H9 (cell line): ENCODE measurements around the gene SLC4A9. TPM values are rescaled to one million over a fixed set of nuclear protein-coding genes. Genes with fewer than 3 reads are reported as not detected.

Experiments
- DNase-seq: peaks from one replicate; pipeline ENCODE4 v3.0.0-alpha.2; 2017
- H2AFZ ChIP-seq: one replicate; pipeline ENCODE4 v1.6.1; 2013; ENCODE audit warnings: mild to moderate bottlenecking, low read length, control low read depth, moderate library complexity
- H2AK5ac ChIP-seq: 2 replicates; pipeline ENCODE4 v1.6.1; 2013; ENCODE audit warnings: low read length, control low read depth, mixed read lengths; ENCODE audit not compliant: insufficient read length
- H2BK120ac ChIP-seq: one replicate; pipeline ENCODE4 v1.6.1; 2013; ENCODE audit warnings: low read depth, mild to moderate bottlenecking, low read length, control low read depth, inconsistent platforms; ENCODE audit not compliant: poor library complexity, severe bottlenecking
- H2BK12ac ChIP-seq: 2 replicates; pipeline ENCODE4 v1.6.1; 2013; ENCODE audit warnings: low read length, control low read depth, mixed read lengths, low read depth; ENCODE audit not compliant: insufficient read length
- H2BK15ac ChIP-seq: 2 replicates; pipeline ENCODE4 v1.6.1; 2013; ENCODE audit warnings: low read depth, low read length, control low read depth
- H2BK20ac ChIP-seq: one replicate; pipeline ENCODE4 v1.6.1; 2013; ENCODE audit warnings: low read depth, mild to moderate bottlenecking, low read length, control low read depth, inconsistent platforms; ENCODE audit not compliant: poor library complexity, severe bottlenecking
- H2BK5ac ChIP-seq: 2 replicates; pipeline ENCODE4 v1.6.1; 2013; ENCODE audit warnings: low read length, control low read depth, mixed read lengths; ENCODE audit not compliant: insufficient read length
- H3K14ac ChIP-seq: 2 replicates; pipeline ENCODE4 v1.6.1; 2013; ENCODE audit warnings: low read length, control low read depth; ENCODE audit not compliant: insufficient read depth
- H3K18ac ChIP-seq: 2 replicates; pipeline ENCODE4 v1.6.1; 2013; ENCODE audit warnings: low read depth, mild to moderate bottlenecking, mixed read lengths, low read length, control low read depth; ENCODE audit not compliant: insufficient read length
- H3K23ac ChIP-seq: 2 replicates; pipeline ENCODE4 v1.6.1; 2013; ENCODE audit warnings: low read length, control low read depth, mixed read lengths, low read depth; ENCODE audit not compliant: insufficient read length
- H3K23me2 ChIP-seq: 2 replicates; pipeline ENCODE4 v1.6.1; 2013; ENCODE audit warnings: low read depth, mild to moderate bottlenecking, mixed read lengths, low read length, control low read depth; ENCODE audit not compliant: insufficient read length, poor library complexity, severe bottlenecking
- H3K27ac ChIP-seq: 2 replicates; pipeline ENCODE4 v1.5.1; 2013; ENCODE audit warnings: low read length, control low read depth, mixed read lengths, low read depth; ENCODE audit not compliant: insufficient read length
- H3K27me3 ChIP-seq: 2 replicates; pipeline ENCODE4 v1.6.1; 2013; ENCODE audit warnings: low read length, control low read depth, inconsistent platforms; ENCODE audit not compliant: insufficient read depth
- H3K4ac ChIP-seq: 2 replicates; pipeline ENCODE4 v1.6.1; 2013; ENCODE audit warnings: low read depth, mild to moderate bottlenecking, control low read depth, inconsistent platforms, low read length, moderate library complexity
- H3K4me1 ChIP-seq: 2 replicates; pipeline ENCODE4 v1.6.1; 2013; ENCODE audit warnings: low read length, control low read depth, inconsistent platforms; ENCODE audit not compliant: insufficient read depth
- H3K4me2 ChIP-seq: 2 replicates; pipeline ENCODE4 v1.6.1; 2013; ENCODE audit warnings: low read length, control low read depth, mixed read lengths; ENCODE audit not compliant: insufficient read length, insufficient read depth
- H3K56ac ChIP-seq: 2 replicates; pipeline ENCODE4 v1.6.1; 2013; ENCODE audit warnings: low read depth, mild to moderate bottlenecking, mixed read lengths, low read length, control low read depth; ENCODE audit not compliant: insufficient read length
- H3K79me1 ChIP-seq: 2 replicates; pipeline ENCODE4 v1.6.1; 2013; ENCODE audit warnings: low read depth, mild to moderate bottlenecking, moderate library complexity, low read length, control low read depth, inconsistent platforms; ENCODE audit not compliant: insufficient read depth, poor library complexity, severe bottlenecking
- H3K79me2 ChIP-seq: 2 replicates; pipeline ENCODE4 v1.6.1; 2013; ENCODE audit warnings: low read length, control low read depth, inconsistent platforms; ENCODE audit not compliant: insufficient read depth
- H3K9ac ChIP-seq: 2 replicates; pipeline ENCODE4 v1.6.1; 2013; ENCODE audit warnings: low read length, control low read depth, mixed read lengths; ENCODE audit not compliant: insufficient read length; ENCODE audit errors: extremely low read depth
- H3K9me3 ChIP-seq: one replicate; pipeline ENCODE4 v1.6.1; 2013; ENCODE audit warnings: low read depth, low read length, inconsistent platforms; ENCODE audit not compliant: control insufficient read depth
- H3T11ph ChIP-seq: one replicate; pipeline ENCODE4 v1.6.1; 2013; ENCODE audit warnings: mild to moderate bottlenecking, low read length, control low read depth, inconsistent platforms
- H4K20me1 ChIP-seq: one replicate; pipeline ENCODE4 v1.6.1; 2013; ENCODE audit not compliant: control insufficient read depth, insufficient read length, insufficient read depth
- H4K5ac ChIP-seq: 2 replicates; pipeline ENCODE4 v1.6.1; 2013; ENCODE audit warnings: low read depth, mild to moderate bottlenecking, mixed read lengths, low read length, control low read depth; ENCODE audit not compliant: insufficient read length
- H4K8ac ChIP-seq: replicated peaks from 2 replicates; pipeline ENCODE4 v1.6.1; 2013; ENCODE audit warnings: low read length, control low read depth, mixed read lengths, low read depth; ENCODE audit not compliant: insufficient read length
- H4K91ac ChIP-seq: 2 replicates; pipeline ENCODE4 v1.6.1; 2013; ENCODE audit warnings: low read depth, mild to moderate bottlenecking, moderate library complexity, mixed read lengths, low read length, control low read depth; ENCODE audit not compliant: insufficient read length
- H3K27ac Mint-ChIP-seq, 3 experiments: 2 replicates in 2 of 3; 3 replicates in 1 of 3; pipeline ENCODE4 v1.8.0; 2020 to 2021; ENCODE audit warnings: mixed read lengths in 3 of 3, mild to moderate bottlenecking in 1 of 3, moderate library complexity in 1 of 3
- H3K27me3 Mint-ChIP-seq: 2 replicates; pipeline ENCODE4 v1.8.0; 2021; ENCODE audit warnings: low read depth, mild to moderate bottlenecking, moderate library complexity, mixed read lengths
- H3K36me3 Mint-ChIP-seq, 3 experiments: 2 replicates in 2 of 3; 3 replicates in 1 of 3; pipeline ENCODE4 v1.8.0; 2020 to 2021; ENCODE audit warnings: low read depth in 3 of 3, mixed read lengths in 3 of 3; ENCODE audit not compliant: insufficient read depth in 1 of 3
- H3K4me1 Mint-ChIP-seq, 2 experiments: 2 replicates each; pipeline ENCODE4 v1.8.0; 2020; ENCODE audit warnings: mixed read lengths in 2 of 2
- H3K4me3 Mint-ChIP-seq, 2 experiments: 2 replicates in 1 of 2; 3 replicates in 1 of 2; pipeline ENCODE4 v1.8.0; 2020 to 2021; ENCODE audit warnings: mild to moderate bottlenecking in 2 of 2, mixed read lengths in 2 of 2, moderate library complexity in 1 of 2
- H3K9me3 Mint-ChIP-seq, 2 experiments: 2 replicates in 1 of 2; 3 replicates in 1 of 2; pipeline ENCODE4 v1.8.0; 2020; ENCODE audit warnings: mild to moderate bottlenecking in 2 of 2, mixed read lengths in 2 of 2, moderate library complexity in 1 of 2
- WGBS: extraction: QIAGEN DNeasy Blood & Tissue Kit; methylation state at CpG from one replicate; pipeline ENCODE4 v1.1.7; 2013; ENCODE audit warnings: missing lambda C conversion rate, low lambda C conversion rate, mixed read lengths; ENCODE audit not compliant: insufficient read length; ENCODE audit errors: extremely low coverage; 5-methylcytosine and 5-hydroxymethylcytosine counted together
- total RNA-seq: library from RNA; stranded (reverse); gene quantifications from 2 replicates; pipeline ENCODE4 v1.2.1, GENCODE V29; 2021
- TF ChIP-seq, protein P1 (sequence below): fragments of 200-600 bp; sonication (generic); conservative IDR thresholded peaks from 3 replicates; pipeline ENCODE4 v1.8.0; 2021; ENCODE audit warnings: antibody characterized with exemption, mild to moderate bottlenecking

Gene SLC4A9
- total RNA-seq, 1 experiment from 2014 or later, result 0.07 TPM

DNA sequence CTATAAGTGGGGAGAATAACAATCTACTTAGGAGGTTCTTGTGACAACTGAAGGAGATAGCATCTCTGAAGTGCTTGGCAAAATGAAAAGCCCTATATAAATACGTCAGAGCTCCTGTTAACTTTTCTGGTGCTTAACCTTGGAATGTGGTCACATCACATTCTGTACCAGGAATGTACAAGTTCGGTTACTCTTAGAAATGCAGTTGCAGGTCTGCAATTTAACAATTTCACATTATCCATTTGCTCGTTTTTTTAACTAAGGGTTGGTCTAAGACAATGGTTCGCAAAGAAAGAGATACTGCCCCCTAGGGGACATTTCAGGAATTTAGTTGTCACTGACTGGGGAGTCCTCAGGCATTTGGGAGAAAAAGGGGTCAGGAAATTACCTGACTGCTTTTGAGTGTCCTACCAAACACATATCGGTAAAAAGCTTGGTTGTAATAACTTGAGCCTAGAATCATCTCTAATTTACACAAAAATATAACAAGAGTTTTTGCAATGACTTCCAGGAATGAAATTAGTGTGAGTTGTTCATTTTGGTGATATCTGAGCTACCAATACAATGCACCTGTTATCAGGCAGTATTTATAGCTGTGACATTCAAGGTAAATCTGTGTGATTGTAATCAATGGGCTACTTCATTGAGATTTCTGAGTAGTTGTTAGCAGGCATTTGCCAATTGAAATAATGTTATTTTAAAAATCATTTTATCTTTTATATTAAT lies 8.2 kb upstream of the SLC4A9 start:
- H2AFZ ChIP-seq, result no peak overlapping the region
- TF ChIP-seq, protein P1, sequence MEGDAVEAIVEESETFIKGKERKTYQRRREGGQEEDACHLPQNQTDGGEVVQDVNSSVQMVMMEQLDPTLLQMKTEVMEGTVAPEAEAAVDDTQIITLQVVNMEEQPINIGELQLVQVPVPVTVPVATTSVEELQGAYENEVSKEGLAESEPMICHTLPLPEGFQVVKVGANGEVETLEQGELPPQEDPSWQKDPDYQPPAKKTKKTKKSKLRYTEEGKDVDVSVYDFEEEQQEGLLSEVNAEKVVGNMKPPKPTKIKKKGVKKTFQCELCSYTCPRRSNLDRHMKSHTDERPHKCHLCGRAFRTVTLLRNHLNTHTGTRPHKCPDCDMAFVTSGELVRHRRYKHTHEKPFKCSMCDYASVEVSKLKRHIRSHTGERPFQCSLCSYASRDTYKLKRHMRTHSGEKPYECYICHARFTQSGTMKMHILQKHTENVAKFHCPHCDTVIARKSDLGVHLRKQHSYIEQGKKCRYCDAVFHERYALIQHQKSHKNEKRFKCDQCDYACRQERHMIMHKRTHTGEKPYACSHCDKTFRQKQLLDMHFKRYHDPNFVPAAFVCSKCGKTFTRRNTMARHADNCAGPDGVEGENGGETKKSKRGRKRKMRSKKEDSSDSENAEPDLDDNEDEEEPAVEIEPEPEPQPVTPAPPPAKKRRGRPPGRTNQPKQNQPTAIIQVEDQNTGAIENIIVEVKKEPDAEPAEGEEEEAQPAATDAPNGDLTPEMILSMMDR, result peak; percentile 92
- no peak overlapping the region for H3K56ac ChIP-seq
- H3K27ac ChIP-seq, result no peak overlapping the region
- no peak overlapping the region for H3K18ac ChIP-seq
- no peak overlapping the region for H2BK12ac ChIP-seq
- H2BK20ac ChIP-seq, result no peak overlapping the region
- H3K4me3 Mint-ChIP-seq, result no peak overlapping the region
- no peak overlapping the region for H4K8ac ChIP-seq
- peaks cover 1% of the 10 kb centered on the region for H3K23me2 ChIP-seq
- peaks cover 10% of the 10 kb centered on the region for H3K27me3 Mint-ChIP-seq
- H3K79me1 ChIP-seq, result no peaks in the 10 kb centered on the region
- H3K9ac ChIP-seq, result no peak overlapping the region
- H2BK5ac ChIP-seq, result no peak overlapping the region
- no peak overlapping the region for H2BK120ac ChIP-seq
- H3K4ac ChIP-seq, result no peak overlapping the region
- H3T11ph ChIP-seq, result no peak overlapping the region
- no CpG with 5 or more reads among the region's 5 CpGs for WGBS
- H3K4me2 ChIP-seq, result no peak overlapping the region
- H3K27ac Mint-ChIP-seq, result no peak overlapping the region
- H3K23ac ChIP-seq, result no peak overlapping the region
- H3K14ac ChIP-seq, result no peak overlapping the region
- no peak overlapping the region for H4K91ac ChIP-seq
- no peaks in the 10 kb centered on the region for H4K20me1 ChIP-seq
- H3K36me3 Mint-ChIP-seq, result no peaks in the 10 kb centered on the region
- DNase-seq, result no peak
- H3K4me1 Mint-ChIP-seq, result peaks cover 8 to 12% of the 10 kb centered on the region in 2 experiments
- H3K4me1 ChIP-seq, result no peaks in the 10 kb centered on the region
- no peak overlapping the region for H4K5ac ChIP-seq
- H3K27me3 ChIP-seq, result no peaks in the 10 kb centered on the region
- H2BK15ac ChIP-seq, result no peak overlapping the region
- no peaks in the 10 kb centered on the region for H3K9me3 Mint-ChIP-seq
- no peaks in the 10 kb centered on the region for H3K9me3 ChIP-seq
- no peak overlapping the region for H2AK5ac ChIP-seq
- H3K79me2 ChIP-seq, result no peaks in the 10 kb centered on the region
